Esophagus muscularis mucosa (tissue), 4 donors: ENCODE measurements around the gene THRB. TPM values are rescaled to one million over a fixed set of nuclear protein-coding genes. Genes with fewer than 3 reads are reported as not detected.

Experiments
- DNase-seq: peaks from one replicate; pipeline ENCODE4 v3.0.0-alpha.2; 2017; ENCODE audit errors: extremely low spot score
- H3K27ac ChIP-seq, 4 donors: fragments of 200-600 bp; sonication (generic); replicated peaks in 1 of 4; 1 replicate in 3 of 4; 2 replicates in 1 of 4; pipeline ENCODE4 v1.5.1; 2016 to 2019; ENCODE audit warnings: mild to moderate bottlenecking in 1 of 4
- H3K27me3 ChIP-seq, 4 donors: fragments of 200-600 bp; sonication (generic); one replicate each; pipeline versions ENCODE4 v1.5.1 to v1.6.0; 2016 to 2019
- H3K36me3 ChIP-seq, 4 donors: fragments of 200-600 bp; sonication (generic); one replicate each; pipeline ENCODE4 v1.5.1; 2016 to 2019
- H3K4me1 ChIP-seq, 4 donors: fragments of 200-600 bp; sonication (generic); one replicate each; pipeline ENCODE4 v1.5.1; 2016 to 2019
- H3K4me3 ChIP-seq, 4 donors: fragments of 200-600 bp; sonication (generic); 1 replicate in 2 of 4; 2 replicates in 2 of 4; pipeline ENCODE4 v1.5.1; 2016 to 2019; ENCODE audit warnings: mild to moderate bottlenecking in 4 of 4, moderate library complexity in 1 of 4
- H3K9me3 ChIP-seq, 4 donors: fragments of 200-600 bp; sonication (generic); 1 replicate in 3 of 4; 2 replicates in 1 of 4; pipeline ENCODE4 v1.5.1; 2016 to 2019
- EP300 ChIP-seq: sonication (generic); formaldehyde crosslinking; IDR thresholded peaks from one replicate; pipeline ENCODE4 v1.6.1; 2017; ENCODE audit warnings: antibody characterized with exemption
- POLR2A ChIP-seq: fragments of 450-650 bp; IDR thresholded peaks from one replicate; pipeline ENCODE4 v1.6.1; 2017; ENCODE audit warnings: antibody characterized with exemption, moderate library complexity, mild to moderate bottlenecking, low read depth
- POLR2AphosphoS5 ChIP-seq, 2 donors: sonication (generic); formaldehyde crosslinking; IDR thresholded peaks; one replicate each; pipeline ENCODE4 v1.6.1; 2017; ENCODE audit warnings: antibody characterized with exemption in 2 of 2
- WGBS: methylation state at CpG from one replicate; pipeline ENCODE4 v1.1.5; 2018; 5-methylcytosine and 5-hydroxymethylcytosine counted together
- intact Hi-C: fragments of 100-400 bp; cut with DNase I; formaldehyde crosslinking; loops from one replicate; pipeline ENCODE4 v1.15.1; 2023
- total RNA-seq, 4 donors: library from RNA; depleted of rRNA; stranded (reverse); fragments of >200 nt; gene quantifications; one replicate each; pipeline versions ENCODE4 v1.1.0 to v1.2.1, GENCODE V29; 2016
- TF ChIP-seq, protein P1 (sequence below), 3 experiments: fragments of 200-600 bp in 2 of 3; fragments of 450-650 bp in 1 of 3; sonication (generic) in 2 of 3; IDR thresholded peaks; one replicate each; pipeline ENCODE4 v1.5.1; 2017 to 2019; ENCODE audit warnings: antibody characterized with exemption in 3 of 3, mild to moderate bottlenecking in 2 of 3, moderate library complexity in 1 of 3

Gene THRB
- total RNA-seq, 4 donors from 2014 or later: 31.5 to 68.6 (median 39.3) TPM

DNA sequence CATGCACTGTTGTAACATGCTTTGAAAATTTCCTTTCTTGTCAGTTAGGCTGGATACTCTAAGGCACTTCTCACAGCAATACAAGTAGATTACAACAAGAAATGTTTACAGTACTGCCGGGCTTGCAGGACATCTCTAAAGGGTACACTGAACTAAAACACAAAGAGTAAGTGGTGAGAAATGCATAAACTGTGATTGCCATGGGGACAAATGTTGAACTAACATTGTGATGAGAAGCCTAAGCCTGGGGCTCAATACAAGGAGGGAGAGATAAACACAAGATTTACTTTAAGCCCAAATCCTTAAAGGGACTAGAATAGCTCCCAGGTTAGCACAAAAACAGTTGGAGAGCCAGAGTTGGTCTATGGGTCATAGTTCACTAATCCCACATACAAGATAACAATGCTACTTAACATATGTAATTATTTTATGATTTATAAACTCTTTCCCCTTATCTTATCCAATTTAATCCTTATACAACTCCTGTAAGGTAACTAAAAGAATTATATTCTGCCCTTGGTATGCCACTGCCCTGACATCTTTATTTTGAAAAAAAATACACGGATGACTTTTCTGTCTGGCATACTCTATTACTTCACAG lies 126.9 kb downstream of the THRB start:
- 56% methylated on average over 2 of the region's 2 CpGs for WGBS
- no peak for DNase-seq
- Histone ChIP-seq H3K4me1 (peaks cover 24 to 75% (median 63%) of the 10 kb centered on the region in 4 donors), H3K4me3 (no peak overlapping the region), H3K9me3 (no peaks in the 10 kb centered on the region), H3K27ac (peak overlapping the region; percentile 20 to 52 (median 48)), H3K27me3 (no peaks in the 10 kb centered on the region), H3K36me3 (no peaks in the 10 kb centered on the region)
- TF ChIP-seq, protein P1, sequence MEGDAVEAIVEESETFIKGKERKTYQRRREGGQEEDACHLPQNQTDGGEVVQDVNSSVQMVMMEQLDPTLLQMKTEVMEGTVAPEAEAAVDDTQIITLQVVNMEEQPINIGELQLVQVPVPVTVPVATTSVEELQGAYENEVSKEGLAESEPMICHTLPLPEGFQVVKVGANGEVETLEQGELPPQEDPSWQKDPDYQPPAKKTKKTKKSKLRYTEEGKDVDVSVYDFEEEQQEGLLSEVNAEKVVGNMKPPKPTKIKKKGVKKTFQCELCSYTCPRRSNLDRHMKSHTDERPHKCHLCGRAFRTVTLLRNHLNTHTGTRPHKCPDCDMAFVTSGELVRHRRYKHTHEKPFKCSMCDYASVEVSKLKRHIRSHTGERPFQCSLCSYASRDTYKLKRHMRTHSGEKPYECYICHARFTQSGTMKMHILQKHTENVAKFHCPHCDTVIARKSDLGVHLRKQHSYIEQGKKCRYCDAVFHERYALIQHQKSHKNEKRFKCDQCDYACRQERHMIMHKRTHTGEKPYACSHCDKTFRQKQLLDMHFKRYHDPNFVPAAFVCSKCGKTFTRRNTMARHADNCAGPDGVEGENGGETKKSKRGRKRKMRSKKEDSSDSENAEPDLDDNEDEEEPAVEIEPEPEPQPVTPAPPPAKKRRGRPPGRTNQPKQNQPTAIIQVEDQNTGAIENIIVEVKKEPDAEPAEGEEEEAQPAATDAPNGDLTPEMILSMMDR (IDR thresholded peaks at IDR 0.05): no peak
- TF ChIP-seq EP300: no peak
- no peak for TF ChIP-seq POLR2A
- intact Hi-C loops: no loop called here

DNA sequence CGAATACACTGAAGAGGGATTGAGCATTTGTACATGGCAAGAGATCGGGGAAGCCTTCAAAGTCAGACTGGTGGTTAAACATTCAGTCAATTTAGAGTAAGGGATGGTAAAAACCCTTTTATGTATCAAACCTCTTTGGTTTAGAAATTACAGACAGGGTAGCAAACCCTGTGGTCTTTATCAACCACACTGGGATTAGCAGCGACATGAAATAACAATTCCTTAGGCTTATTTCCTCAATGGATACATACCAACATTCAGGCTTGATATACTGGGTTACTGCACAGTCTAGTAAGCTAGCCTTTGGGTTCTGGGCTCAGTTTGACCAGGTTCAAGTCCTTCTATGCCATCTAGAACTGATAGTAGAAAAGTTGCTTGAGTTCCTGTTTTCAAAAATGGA lies 127.4 kb downstream of the THRB start:
- H3K9me3 ChIP-seq: no peaks in the 10 kb centered on the region

DNA sequence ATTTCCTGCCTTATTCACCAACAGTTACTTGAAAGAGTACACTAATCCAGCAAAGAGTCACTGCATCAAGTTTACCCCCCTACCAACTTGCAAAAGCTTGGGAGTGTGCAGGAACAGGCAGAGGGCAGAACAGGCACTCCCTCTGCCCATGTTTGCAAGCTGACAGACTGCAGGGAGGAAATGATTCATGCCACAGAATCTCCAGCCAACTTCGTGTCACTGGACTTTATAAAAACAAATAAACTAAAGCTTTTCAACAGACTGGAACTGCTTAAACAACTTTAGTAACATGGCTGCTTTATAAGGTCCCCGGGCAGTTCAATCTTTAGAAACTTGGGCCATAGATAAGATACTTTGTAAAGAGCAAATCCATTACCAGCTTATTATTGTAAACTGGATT lies 129.5 kb downstream of the THRB start:
- no peak for DNase-seq

More for the DNA sequence above, 127.4 kb downstream of the THRB start:
- DNase-seq: no peak
- TF ChIP-seq EP300: no peak
- Histone ChIP-seq H3K4me1 (peaks cover 24 to 78% (median 67%) of the 10 kb centered on the region in 4 donors), H3K27ac (peak overlapping the region; percentile 20 to 52 (median 48)), H3K36me3 (no peaks in the 10 kb centered on the region), H3K27me3 (no peaks in the 10 kb centered on the region), H3K4me3 (no peak overlapping the region)
- intact Hi-C loops: no loop called here
- WGBS: 94% methylated on average over 3 of the region's 3 CpGs

DNA sequence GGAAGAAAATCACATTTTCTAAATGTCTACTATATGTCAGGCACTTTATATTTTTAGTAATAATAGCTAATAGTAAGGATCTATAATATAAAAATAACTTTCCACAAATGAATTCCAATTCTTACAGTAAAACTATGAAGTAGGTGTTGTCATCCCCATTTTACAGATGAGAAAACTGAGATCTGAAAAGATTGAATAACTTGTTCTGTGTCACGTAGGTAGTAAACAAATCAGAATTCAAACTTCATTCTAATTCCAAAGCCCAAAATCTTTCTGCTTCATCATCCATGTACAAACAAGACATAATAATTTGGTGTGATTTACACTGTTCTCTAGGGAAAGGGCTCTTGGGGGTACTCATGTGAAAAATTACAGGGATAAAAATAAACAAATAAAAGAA lies 130.3 kb downstream of the THRB start:
- Histone ChIP-seq H3K36me3 (no peaks in the 10 kb centered on the region), H3K4me3 (no peak overlapping the region), H3K27me3 (no peaks in the 10 kb centered on the region), H3K27ac (peak overlapping the region in 2 of 4 donors; percentile 16 to 24), H3K4me1 (peaks cover 24 to 64% (median 60%) of the 10 kb centered on the region in 4 donors), H3K9me3 (no peaks in the 10 kb centered on the region)
- intact Hi-C loops: loop anchor here (5.0 kb wide), 1 partner anchor 133 kb away; no protein-coding TSS in a partner anchor
- no peak for DNase-seq
- 90% methylated on average over 1 of the region's 1 CpG for WGBS
- TF ChIP-seq EP300 (no peak), POLR2A (no peak), POLR2AphosphoS5 (IDR thresholded peaks at IDR 0.05) (no peak)

More for the DNA sequence above, 129.5 kb downstream of the THRB start:
- H3K9me3 ChIP-seq: no peaks in the 10 kb centered on the region
- no peaks in the 10 kb centered on the region for H3K36me3 ChIP-seq
- no peak overlapping the region for H3K4me3 ChIP-seq
- TF ChIP-seq POLR2A (no peak), POLR2AphosphoS5 (IDR thresholded peaks at IDR 0.05) (peak; percentile 57)
- TF ChIP-seq, protein P1 (IDR thresholded peaks at IDR 0.05): peak in 2 of 3 experiments; percentile 26 to 27
- intact Hi-C loops: no loop called here
- no peaks in the 10 kb centered on the region for H3K27me3 ChIP-seq
- WGBS: 0% methylated on average over 2 of the region's 2 CpGs
- H3K4me1 ChIP-seq: peaks cover 24 to 71% (median 64%) of the 10 kb centered on the region in 4 donors
- peak overlapping the region in 3 of 4 donors; percentile 16 to 52 (median 24) for H3K27ac ChIP-seq

DNA sequence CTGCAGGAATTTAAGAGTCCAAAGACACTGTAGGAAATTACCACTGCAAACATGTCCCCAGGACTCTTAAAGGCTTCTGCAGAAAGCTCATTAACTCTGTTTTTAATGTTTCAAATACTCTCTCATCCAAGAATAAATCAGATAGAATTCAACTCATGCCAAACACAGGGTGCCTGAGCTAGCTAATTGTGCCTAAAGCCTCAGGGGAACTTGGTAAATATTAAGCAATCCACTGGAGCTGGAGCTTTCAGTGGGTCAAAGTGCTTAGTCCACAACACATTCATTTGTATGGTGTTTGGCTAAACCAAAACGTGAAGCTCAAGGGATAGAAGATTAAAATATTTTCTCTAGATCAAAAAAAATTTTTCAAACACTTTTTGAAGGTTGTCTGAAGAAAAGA lies 131.4 kb downstream of the THRB start:
- Histone ChIP-seq H3K27ac (peak overlapping the region in 2 of 4 donors; percentile 4 to 37), H3K36me3 (no peaks in the 10 kb centered on the region), H3K4me1 (peaks cover 24 to 58% (median 56%) of the 10 kb centered on the region in 4 donors), H3K9me3 (no peaks in the 10 kb centered on the region), H3K27me3 (no peaks in the 10 kb centered on the region), H3K4me3 (no peak overlapping the region)
- DNase-seq: no peak
- WGBS: 24% methylated on average over 1 of the region's 1 CpG
- TF ChIP-seq, protein P1 (IDR thresholded peaks at IDR 0.05): no peak
- no peak for TF ChIP-seq EP300
- TF ChIP-seq POLR2AphosphoS5 (IDR thresholded peaks at IDR 0.05): no peak
- intact Hi-C loops: loop anchor here (5.0 kb wide), 1 partner anchor 134 kb away; no protein-coding TSS in a partner anchor
